K562 (cell line): Measurements from ENCODE around the gene APBB2. TPM values are rescaled to one million over a fixed set of nuclear protein-coding genes. Genes with fewer than 3 reads are reported as not detected.

Experiments
- ATAC-seq: fragments of 200-7000 bp; cut with Tn5 transposase; 3 replicates; pipeline ENCODE4 v1.9.1; 2020; ENCODE audit warnings: moderate library complexity
- BruUV-seq: library from RNA; stranded (reverse); fragments of 400-500 nt; replicated peaks from 2 replicates; lab custom pipeline; 2021; lab: Mats Ljungman, UMichigan
- CTCF ChIA-PET: fragments of 300-600 bp; formaldehyde crosslinking; extraction: SDS; loops from one replicate; lab custom pipeline; 2021; ENCODE audit warnings: low intra/inter-chr PET ratio; lab: Yijun Ruan, JAX
- POLR2A ChIA-PET: fragments of 300-600, 350-650 bp; sonication (Branson Sonifier 250); formaldehyde crosslinking; extraction: SDS; loops from one replicate; lab custom pipeline; 2021; ENCODE audit warnings: antibody characterized with exemption, inconsistent platforms; lab: Yijun Ruan, JAX
- DNase-seq, 4 experiments: peaks; one replicate each; pipeline versions ENCODE4 v3.0.0 to v3.0.0-alpha.2; 2011 to 2018; ENCODE audit warnings: low spot score in 3 of 4, mixed read lengths in 3 of 4; ENCODE audit errors: extremely low read depth in 1 of 4
- FAIRE-seq: peaks from 2 replicates; lab custom pipeline; 2011; peaks lifted over from hg19 to GRCh38; lab: Jason Lieb, UNC
- H2AFZ ChIP-seq: 2 replicates; pipeline ENCODE4 v1.6.0; 2011; ENCODE audit warnings: low read depth, low read length, control low read depth, inconsistent platforms
- H3K27ac ChIP-seq: fragments of 200-600 bp; 3 replicates; pipeline ENCODE4 v1.8.0; 2011; ENCODE audit warnings: low read depth, mild to moderate bottlenecking, control low read depth, inconsistent platforms, low read length, moderate library complexity, mixed read lengths; ENCODE audit errors: extremely low read depth
- H3K27me3 ChIP-seq, 2 experiments: fragments of 300-600 bp in 1 of 2; 2 replicates in 1 of 2; 3 replicates in 1 of 2; pipeline versions ENCODE4 v1.6.0 to v1.8.0; 2011; ENCODE audit warnings: inconsistent platforms in 2 of 2, low read length in 2 of 2, mild to moderate bottlenecking in 1 of 2, mixed read lengths in 1 of 2, moderate library complexity in 1 of 2; ENCODE audit not compliant: control insufficient read depth in 2 of 2, insufficient read depth in 2 of 2
- H3K36me3 ChIP-seq: fragments of 300-600 bp; 3 replicates; pipeline ENCODE4 v1.8.0; 2011; ENCODE audit warnings: mild to moderate bottlenecking, low read length, inconsistent platforms; ENCODE audit not compliant: control insufficient read depth, insufficient read depth
- H3K4me1 ChIP-seq, 2 experiments: fragments of 200-600 bp in 1 of 2; replicated peaks in 1 of 2; 2 replicates in 1 of 2; 3 replicates in 1 of 2; pipeline versions ENCODE4 v1.5.1 to v1.8.0; 2011; ENCODE audit warnings: inconsistent platforms in 2 of 2, low read length in 2 of 2, mild to moderate bottlenecking in 1 of 2, mixed read lengths in 1 of 2, moderate library complexity in 1 of 2; ENCODE audit not compliant: control insufficient read depth in 2 of 2, insufficient read depth in 2 of 2
- H3K4me2 ChIP-seq: 2 replicates; pipeline ENCODE4 v1.6.1; 2011; ENCODE audit warnings: low read length, control low read depth, inconsistent platforms, mixed read lengths; ENCODE audit not compliant: insufficient read depth
- H3K4me3 ChIP-seq: fragments of 200-600 bp; sonication (generic), shearing (Covaris generic); 2 replicates; pipeline ENCODE4 v1.5.1; 2016; ENCODE audit warnings: control low read depth, inconsistent platforms
- H3K79me2 ChIP-seq: fragments of 200-600 bp; 3 replicates; pipeline ENCODE4 v1.8.0; 2011; ENCODE audit warnings: low read length, inconsistent platforms; ENCODE audit not compliant: control insufficient read depth, insufficient read depth
- H3K9ac ChIP-seq, 2 experiments: 2 replicates each; pipeline versions ENCODE4 v1.6.0 to v1.6.1; 2011; ENCODE audit warnings: low read depth in 2 of 2, low read length in 2 of 2, control low read depth in 1 of 2, inconsistent platforms in 1 of 2, mild to moderate bottlenecking in 1 of 2, mixed read lengths in 1 of 2; ENCODE audit not compliant: insufficient read depth in 1 of 2
- H3K9me1 ChIP-seq: one replicate; pipeline ENCODE4 v1.6.0; 2011; ENCODE audit warnings: inconsistent platforms, mild to moderate bottlenecking, low read length, moderate library complexity; ENCODE audit not compliant: control insufficient read depth, insufficient read depth
- H3K9me3 ChIP-seq: replicated peaks from 2 replicates; pipeline ENCODE4 v1.5.1; 2011; ENCODE audit warnings: low read depth, low read length, inconsistent platforms; ENCODE audit not compliant: control insufficient read depth, insufficient read depth
- H4K20me1 ChIP-seq: replicated peaks from 2 replicates; pipeline ENCODE4 v1.6.1; 2011; ENCODE audit warnings: low read length, inconsistent platforms, mixed read lengths; ENCODE audit not compliant: control insufficient read depth, insufficient read depth
- ATF1 ChIP-seq, 2 experiments: fragments of 450-650 bp in 1 of 2; IDR thresholded peaks; 2 replicates each; pipeline ENCODE4 v1.6.1; 2016; ENCODE audit warnings: missing compliant biosample characterization in 1 of 2, missing genetic modification characterization in 1 of 2
- CBFA2T2 ChIP-seq: fragments of 450-650 bp; conservative IDR thresholded peaks from 2 replicates; pipeline ENCODE4 v1.6.1; 2017; ENCODE audit warnings: mild to moderate bottlenecking
- CBX1 ChIP-seq: sonication (generic); IDR thresholded peaks from 2 replicates; pipeline ENCODE4 v1.6.1; 2016; ENCODE audit warnings: antibody characterized with exemption, low read depth, mild to moderate bottlenecking
- CBX5 ChIP-seq: IDR thresholded peaks from 2 replicates; pipeline ENCODE4 v1.6.1; 2014; ENCODE audit warnings: low read depth, borderline replicate concordance
- KDM5B ChIP-seq: fragments of 200-600 bp; sonication (generic); IDR thresholded peaks from 2 replicates; pipeline ENCODE4 v1.6.1; 2012; ENCODE audit warnings: low read depth, mild to moderate bottlenecking, moderate library complexity, low read length, control low read depth, inconsistent platforms; ENCODE audit not compliant: insufficient replicate concordance
- POLR2A ChIP-seq: fragments of 450-650 bp; conservative IDR thresholded peaks from 2 replicates; pipeline ENCODE4 v1.6.1; 2016
- PPARD ChIP-seq: fragments of 250-450 bp; sonication (Bioruptor Pico); IDR thresholded peaks from 2 replicates; pipeline ENCODE4 v1.8.0; 2022; ENCODE audit warnings: inconsistent platforms, mild to moderate bottlenecking, moderate library complexity
- PYGO2 ChIP-seq: fragments of 450-650 bp; IDR thresholded peaks from 2 replicates; pipeline ENCODE4 v1.6.1; 2016; ENCODE audit warnings: mild to moderate bottlenecking, missing genetic modification characterization, moderate library complexity, missing compliant biosample characterization
- SP2 ChIP-seq: IDR thresholded peaks from 2 replicates; pipeline ENCODE4 v1.6.1; 2011; ENCODE audit warnings: mild to moderate bottlenecking, low read depth, low read length, moderate library complexity; ENCODE audit not compliant: poor library complexity, severe bottlenecking; ENCODE audit errors: extremely low read depth
- TRIM28 ChIP-seq: fragments of 450-650 bp; IDR thresholded peaks from 2 replicates; pipeline ENCODE4 v1.6.1; 2017
- ZBTB11 ChIP-seq, 3 experiments: fragments of 200-800 bp in 1 of 3; fragments of 250-450 bp in 1 of 3; fragments of 450-650 bp in 1 of 3; sonication (Bioruptor Pico) in 1 of 3; sonication (Bioruptor generic) in 1 of 3; formaldehyde crosslinking in 1 of 3; IDR thresholded peaks; 2 replicates each; pipeline versions ENCODE4 v1.6.1 to v1.8.0; 2016 to 2022; ENCODE audit warnings: mild to moderate bottlenecking in 2 of 3, missing genetic modification characterization in 2 of 3, missing compliant biosample characterization in 1 of 3, moderate library complexity in 1 of 3
- ZNF280B ChIP-seq: fragments of 250-450 bp; sonication (Bioruptor Pico); IDR thresholded peaks from 2 replicates; pipeline ENCODE4 v1.5.1; 2021; ENCODE audit warnings: mild to moderate bottlenecking
- ZNF408 ChIP-seq: fragments of 250-450 bp; sonication (Bioruptor Pico); IDR thresholded peaks from 2 replicates; pipeline ENCODE4 v1.4.0; 2020; ENCODE audit warnings: low read depth, mild to moderate bottlenecking, moderate library complexity
- ZNF445 ChIP-seq: fragments of 250-450 bp; sonication (Bioruptor Pico); IDR thresholded peaks from 2 replicates; pipeline ENCODE4 v1.4.0; 2020; ENCODE audit warnings: low read depth, mild to moderate bottlenecking, moderate library complexity
- WGBS: fragments of 100-300 bp; shearing (Covaris generic); methylation state at CpG from one replicate; pipeline ENCODE4 v1.1.6; 2016; ENCODE audit warnings: low coverage, mixed read lengths; ENCODE audit not compliant: insufficient coverage; ENCODE audit errors: missing lambda C conversion rate; 5-methylcytosine and 5-hydroxymethylcytosine counted together
- in situ Hi-C: fragments of 300-500 bp; cut with MboI; formaldehyde crosslinking; loops from 4 replicates; pipeline ENCODE4 v1.15.0; 2018; ENCODE audit warnings: inconsistent platforms, mixed read lengths
- intact Hi-C: fragments of 100-400 bp; cut with micrococcal nuclease; formaldehyde crosslinking; loops from 2 replicates; pipeline ENCODE4 v1.14.2; 2022
- polyA plus RNA-seq, 8 experiments: library from polyadenylated mRNA; depleted of rRNA in 4 of 8; stranded (reverse) in 5 of 8; unstranded in 3 of 8; fragments of >200 nt; fragmentation: Nextera tagmentation in 2 of 8; fragmentation: Illumina TruSeq in 1 of 8; extraction: Ambion mirVana in 2 of 8; extraction: Trizol in 1 of 8; gene quantifications; 2 replicates each; pipeline versions ENCODE4 v1.2.1 to v1.2.3, GENCODE V29; 2011 to 2014; ENCODE audit warnings: inconsistent platforms in 1 of 8, missing spikeins in 1 of 8
- total RNA-seq, 7 experiments: library from RNA; depleted of rRNA in 6 of 7; stranded (reverse); fragments of >200 nt in 6 of 7; fragmentation: Illumina TruSeq in 2 of 7; extraction: Trizol in 2 of 7; gene quantifications; 2 replicates each; pipeline versions ENCODE4 v1.2.1 to v1.2.3, GENCODE V29; 2011 to 2021; ENCODE audit warnings: low replicate concordance in 1 of 7

APBB2 gene
- total and polyA plus RNA-seq, 9 of the 15 experiments (the other 6 are each of a cell fraction or from before 2014, with no cell fraction given), result 0.08 to 2.1 (median 1.4) TPM

- no peak for TF ChIP-seq ZBTB11 (CRISPR knock-in tag; IDR thresholded peaks at IDR 0.05)
- TF ChIP-seq, all 486 proteins: peak for 2
These were observed 188.5 kb downstream of the APBB2 start (continued) for GRCh38 chr4:41025824-41026223.

- Histone ChIP-seq H3K4me3 (no peak overlapping the region), H3K4me2 (no peak overlapping the region), H3K9me3 (no peaks in the 10 kb centered on the region), H3K36me3 (no peaks in the 10 kb centered on the region), H3K27ac (no peak overlapping the region), H3K27me3 (no peaks in the 10 kb centered on the region), H3K79me2 (no peaks in the 10 kb centered on the region), H3K9me1 (no peaks in the 10 kb centered on the region), H3K4me1 (no peaks in the 10 kb centered on the region), H2AFZ (no peak overlapping the region), H3K9ac (no peak overlapping the region), H4K20me1 (no peaks in the 10 kb centered on the region)
- BruUV-seq, result no TSS peak
- CTCF ChIA-PET, result no interaction called here
- ATAC-seq (no peak), FAIRE-seq (no peak), DNase-seq (peak in 1 of 4 experiments; percentile 8)
- POLR2A ChIA-PET, result no interaction called here
- in situ Hi-C loops, result no loop called here
- intact Hi-C loops, result no loop called here
- 3% methylated on average over 13 of the region's 13 CpGs for WGBS
- TF ChIP-seq TRIM28 (0 out of 2 replicates have a peak, but pooled peaks have one; percentile 63), ZNF445 (no peak), CBX1 (0 out of 2 replicates have a peak, but pooled peaks have one; percentile 59), ATF1 (CRISPR knock-in tag; IDR thresholded peaks at IDR 0.05) (no peak), ATF1 (tag; IDR thresholded peaks at IDR 0.05) (no peak), CBX5 (peak; percentile 76; the same call in 1 of the 2 replicates), KDM5B (no peak), POLR2A (no peak), SP2 (no peak), PPARD (CRISPR knock-in tag) (no peak), ZNF280B (peak; percentile 76; the same call in 1 of the 2 replicates), PYGO2 (tag) (no peak), ZNF408 (no peak), CBFA2T2 (no peak)
These were observed 189.5 kb downstream of the APBB2 start for GRCh38 chr4:41024556-41025491.
